ENCODE data around the gene TRPC4AP.
A peak's percentile ranks its signal among the peaks of the same experiment; 100 is the strongest.

The TRPC4AP gene

GRCh38 chr20:34964486-34964885 is 128.1 kb downstream of the TRPC4AP start:
- no peak for DNase-seq

- DNase-seq: no peak
Measured at GRCh38 chr20:34956751-34957472, 135.7 kb downstream of the TRPC4AP start.

- no peak for DNase-seq
Measured at GRCh38 chr20:34956041-34956458, 136.6 kb downstream of the TRPC4AP start.

- peak; percentile 96 for DNase-seq
Measured at GRCh38 chr20:34955231-34956040, 137.2 kb downstream of the TRPC4AP start, which contains the start of the genes GSS and MYH7B. Gene GSS (minus strand): TSS chr20:34955806. CDS start chr20:34951852, 3,954 bp downstream. Gene MYH7B (plus strand): TSS chr20:34955868. CDS start chr20:34978006, 22,138 bp downstream.

GRCh38 chr20:34954904-34955230 is 137.7 kb downstream of the TRPC4AP start:
- DNase-seq: peak; percentile 63

- no peak for DNase-seq
Measured at GRCh38 chr20:34953960-34954359, 138.6 kb downstream of the TRPC4AP start.

GRCh38 chr20:34952671-34953070 is 139.9 kb downstream of the TRPC4AP start:
- DNase-seq: no peak
